GM19240 (cell line): ENCODE results near the gene NDUFA8.

Experiments
- DNase-seq: peaks from one replicate; pipeline ENCODE4 v3.0.0; 2011; ENCODE audit warnings: low spot score; ENCODE audit not compliant: insufficient read length

The NDUFA8 gene

GRCh38 chr9:122186301-122186700 lies 26.7 kb upstream of the NDUFA8 start:
- no peak for DNase-seq

- DNase-seq, result no peak
Observed at GRCh38 chr9:122184551-122184950, 25.0 kb upstream of the NDUFA8 start.

GRCh38 chr9:122183501-122183900 lies 23.9 kb upstream of the NDUFA8 start:
- no peak for DNase-seq

GRCh38 chr9:122180633-122181032 lies 21.1 kb upstream of the NDUFA8 start:
- DNase-seq, result no peak

GRCh38 chr9:122179690-122180074 lies 20.1 kb upstream of the NDUFA8 start:
- DNase-seq, result no peak

DNA sequence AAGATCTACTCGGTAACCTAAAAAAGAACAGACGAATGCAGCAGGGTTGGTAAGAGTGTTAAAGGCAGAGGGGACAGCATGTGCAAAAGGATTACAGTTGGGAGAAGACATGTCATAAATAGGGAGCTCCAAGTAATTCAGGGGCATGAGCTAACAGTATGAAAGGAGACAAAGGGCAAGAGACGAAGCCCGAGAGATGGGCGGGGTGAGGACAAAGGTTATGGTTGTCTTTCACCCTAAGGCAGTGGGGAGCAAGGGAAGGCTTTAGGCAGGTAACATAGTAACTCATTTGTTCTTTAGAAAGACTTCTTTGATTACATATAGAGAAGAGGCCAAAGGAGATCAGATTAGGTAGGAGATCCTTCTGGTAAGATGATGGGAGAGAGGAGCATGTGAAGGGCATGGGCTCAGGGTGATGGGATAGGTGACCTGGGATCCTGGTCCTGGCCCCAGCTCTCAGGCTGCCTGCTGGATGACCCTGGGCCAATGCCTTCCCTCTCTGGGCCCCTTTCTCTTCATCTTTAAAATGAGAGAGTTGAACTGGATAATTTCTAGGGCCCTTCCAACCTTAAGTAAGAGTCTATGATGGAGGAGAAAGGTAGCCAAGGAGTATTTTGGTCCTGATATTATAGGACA lies 19.6 kb upstream of the NDUFA8 start:
- DNase-seq, result no peak

DNA sequence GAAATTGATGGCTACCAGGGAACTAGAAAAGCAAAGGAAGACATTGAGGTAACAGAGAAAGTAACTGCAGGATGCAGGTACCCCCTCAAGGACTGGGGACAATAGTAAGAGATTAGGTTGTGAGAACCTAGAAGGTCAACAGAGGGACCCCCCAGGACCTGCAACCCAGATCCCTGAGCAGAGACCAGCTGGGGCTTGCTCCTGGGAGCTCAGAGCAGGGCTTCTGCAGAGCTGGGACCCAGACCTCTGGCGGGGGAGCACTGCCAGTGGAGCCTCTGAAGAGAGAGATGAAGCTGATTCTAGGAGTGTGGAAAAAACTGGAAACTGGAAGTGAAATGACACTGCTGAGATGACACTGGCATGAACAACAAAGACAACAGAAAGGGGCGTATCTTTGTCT lies 17.3 kb upstream of the NDUFA8 start:
- no peak for DNase-seq

- no peak for DNase-seq
Observed at GRCh38 chr9:122173670-122174069, 14.1 kb upstream of the NDUFA8 start.

DNA sequence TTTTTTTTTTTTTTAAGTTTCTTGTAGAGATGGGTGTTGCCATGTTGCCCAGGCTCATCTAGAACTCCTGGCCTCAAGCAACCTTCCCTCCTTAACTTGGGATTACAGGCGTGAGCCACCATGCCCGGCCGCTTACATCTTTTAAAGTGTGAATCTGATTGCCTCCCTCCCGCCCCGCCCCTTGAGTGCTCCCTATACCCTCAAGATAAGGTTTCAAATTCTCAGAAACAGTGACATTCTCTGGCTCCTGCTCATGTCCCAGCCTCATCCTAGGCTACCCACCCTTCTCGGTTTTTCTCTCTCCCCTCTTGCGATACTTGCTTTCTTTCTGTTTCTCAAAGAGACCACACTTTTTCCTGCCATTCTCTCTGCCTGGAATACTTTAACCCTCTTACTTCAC lies 12.6 kb upstream of the NDUFA8 start:
- no peak for DNase-seq

DNA sequence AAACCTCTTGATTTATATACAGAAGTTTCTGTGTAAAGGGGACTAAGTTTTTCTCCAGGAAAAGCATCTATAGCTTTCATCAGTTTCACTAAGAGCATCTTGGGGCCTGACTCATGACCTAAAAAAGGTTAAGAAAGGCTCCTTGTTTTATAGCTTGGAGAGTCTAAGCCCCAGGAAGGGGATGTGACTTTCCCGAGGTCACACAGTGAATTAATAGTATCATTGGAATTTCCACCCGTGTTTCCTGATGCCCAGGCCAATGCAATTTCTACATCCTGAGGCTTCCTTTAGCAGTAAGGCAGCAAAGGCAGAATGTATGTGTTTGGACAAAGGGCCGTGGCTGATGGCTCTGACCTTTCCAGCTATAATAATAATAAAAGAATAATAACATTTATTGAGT lies 8.8 kb upstream of the NDUFA8 start:
- DNase-seq, result no peak

DNA sequence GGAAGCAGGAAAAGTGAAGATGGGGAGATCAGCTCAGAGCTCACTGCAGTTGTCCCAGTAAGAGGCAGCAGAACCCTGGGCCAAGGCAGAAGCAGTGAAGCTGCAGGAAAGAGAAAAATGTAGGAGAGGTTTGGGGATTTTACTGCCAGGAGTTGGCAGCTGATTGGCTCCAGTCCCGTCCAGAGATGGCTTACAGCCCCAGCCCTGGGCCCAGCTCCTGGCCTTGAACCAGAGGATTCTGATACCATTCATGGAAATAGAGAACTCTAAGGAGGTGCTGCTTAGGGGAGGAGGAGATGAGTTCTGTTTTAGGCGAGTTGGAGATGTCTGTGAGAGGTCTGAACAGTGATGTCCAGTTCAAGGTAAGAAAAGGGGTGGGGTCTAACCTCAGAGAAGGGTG lies 4.7 kb upstream of the NDUFA8 start:
- DNase-seq, result no peak

GRCh38 chr9:122162415-122162814 lies 2.8 kb upstream of the NDUFA8 start:
- no peak for DNase-seq

GRCh38 chr9:122159925-122160246 lies 307 bp upstream of the NDUFA8 start:
- no peak for DNase-seq

- no peak for DNase-seq
Observed at GRCh38 chr9:122158202-122158601, 1.4 kb downstream of the NDUFA8 start.

GRCh38 chr9:122155796-122156195 lies 3.8 kb downstream of the NDUFA8 start:
- no peak for DNase-seq

DNA sequence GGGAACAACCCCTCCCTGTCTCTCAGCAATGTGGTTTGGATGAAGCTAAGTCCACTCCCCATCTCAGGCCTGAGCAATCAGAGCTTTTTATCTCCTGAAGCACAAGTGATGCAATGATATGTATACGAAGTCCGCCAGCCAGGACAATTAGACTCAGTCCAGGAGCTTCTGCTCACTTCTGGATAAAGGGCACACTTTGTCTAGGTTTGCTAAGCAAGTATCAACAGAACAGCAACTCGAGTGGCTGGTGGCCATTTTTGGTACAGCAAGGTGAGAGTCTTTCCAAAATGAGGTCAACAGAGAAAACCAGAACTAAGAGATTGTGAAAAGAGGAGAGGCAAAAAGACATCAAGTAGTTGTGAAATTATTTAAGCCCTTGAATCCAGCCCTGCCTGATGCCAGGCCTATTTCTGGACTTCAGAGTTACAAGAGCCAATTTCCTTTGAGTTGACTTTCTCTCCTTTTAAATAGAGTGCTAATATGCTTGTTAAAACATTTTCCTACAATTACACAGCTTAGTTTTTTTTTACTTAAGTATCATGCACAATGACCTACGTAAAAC lies 8.2 kb downstream of the NDUFA8 start:
- no peak for DNase-seq

DNA sequence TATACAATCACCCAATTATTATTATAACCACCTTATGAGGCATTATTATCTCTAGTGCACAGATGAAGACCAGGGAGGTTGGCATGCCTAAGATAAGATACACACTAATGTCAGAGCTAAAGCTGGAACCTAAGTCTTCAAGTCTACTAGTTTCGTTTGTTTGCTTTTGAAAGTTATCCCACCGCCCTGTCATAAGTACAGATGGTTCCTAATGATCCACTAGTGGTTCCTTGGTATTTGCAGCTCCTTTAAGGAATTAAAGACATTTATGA lies 14.1 kb downstream of the NDUFA8 start:
- no peak for DNase-seq

- no peak for DNase-seq
Observed at GRCh38 chr9:122144836-122145591, 14.6 kb downstream of the NDUFA8 start.

DNA sequence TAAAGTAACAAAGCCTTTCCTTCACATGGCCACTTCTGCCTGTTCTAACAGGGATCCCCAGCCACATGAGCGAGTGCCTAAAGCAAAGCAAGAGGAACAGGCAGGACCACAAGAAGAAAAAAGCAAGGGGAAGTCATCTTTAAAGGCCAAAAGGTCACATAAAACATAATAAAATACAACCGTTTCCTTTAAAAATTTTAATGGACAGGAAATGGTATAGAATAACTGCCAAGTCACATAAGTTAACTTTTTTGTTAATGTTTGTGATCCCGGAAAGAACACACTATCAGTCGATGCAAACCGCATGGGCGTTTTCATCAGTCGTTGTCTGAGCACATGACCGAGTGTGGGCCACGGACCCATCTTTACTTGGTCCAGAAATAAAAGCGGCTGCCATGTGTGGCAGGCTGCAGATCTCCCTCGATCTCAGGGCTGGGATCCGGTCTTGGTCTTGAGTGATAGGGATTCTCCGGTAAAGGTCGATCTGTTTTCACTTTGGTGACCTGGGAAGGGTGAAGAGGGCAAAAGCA lies 15.6 kb downstream of the NDUFA8 start:
- no peak for DNase-seq

- DNase-seq, result no peak
Observed at GRCh38 chr9:122143296-122143695, 16.3 kb downstream of the NDUFA8 start.

GRCh38 chr9:122141671-122142070 lies 17.9 kb downstream of the NDUFA8 start:
- DNase-seq, result no peak

DNA sequence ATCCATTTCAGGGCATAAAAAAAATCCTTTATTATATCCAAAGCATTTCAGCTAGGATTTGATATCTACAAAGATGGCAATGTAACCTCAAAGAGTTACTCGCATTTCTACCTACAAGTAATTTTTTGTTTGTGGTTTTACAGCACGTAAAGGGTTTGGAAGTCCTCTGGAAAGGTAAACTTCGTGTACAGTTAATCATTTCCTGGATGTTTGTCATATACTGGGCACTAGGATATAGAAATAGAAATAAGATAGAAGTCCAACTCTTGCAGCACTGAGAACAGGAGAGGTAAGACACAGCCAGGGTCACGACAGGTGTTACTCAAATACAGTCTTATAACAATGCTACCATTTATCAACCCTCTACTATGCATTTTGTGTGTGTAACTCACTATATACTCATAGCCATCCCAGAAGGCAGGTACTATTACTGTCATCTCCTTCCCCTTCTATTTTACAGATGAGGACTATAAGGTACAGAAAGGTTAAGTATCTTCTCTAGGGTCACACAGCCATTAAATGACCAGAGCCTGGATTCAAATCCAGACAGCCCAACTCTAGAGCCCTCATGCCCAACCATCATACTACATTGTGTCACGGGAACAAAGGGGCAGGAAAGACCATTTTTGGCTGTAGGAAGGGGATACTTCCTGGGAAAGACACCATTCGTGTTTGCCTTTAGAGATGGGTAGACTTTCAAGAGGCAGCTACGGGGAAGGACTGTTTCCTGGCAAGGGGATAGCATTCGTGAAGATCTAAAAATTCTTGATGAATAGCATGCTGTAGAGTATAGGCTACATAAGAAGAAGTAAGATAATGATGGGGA lies 19.0 kb downstream of the NDUFA8 start:
- no peak for DNase-seq
